ENCODE measurements around the gene SPOCK3.

DNA sequence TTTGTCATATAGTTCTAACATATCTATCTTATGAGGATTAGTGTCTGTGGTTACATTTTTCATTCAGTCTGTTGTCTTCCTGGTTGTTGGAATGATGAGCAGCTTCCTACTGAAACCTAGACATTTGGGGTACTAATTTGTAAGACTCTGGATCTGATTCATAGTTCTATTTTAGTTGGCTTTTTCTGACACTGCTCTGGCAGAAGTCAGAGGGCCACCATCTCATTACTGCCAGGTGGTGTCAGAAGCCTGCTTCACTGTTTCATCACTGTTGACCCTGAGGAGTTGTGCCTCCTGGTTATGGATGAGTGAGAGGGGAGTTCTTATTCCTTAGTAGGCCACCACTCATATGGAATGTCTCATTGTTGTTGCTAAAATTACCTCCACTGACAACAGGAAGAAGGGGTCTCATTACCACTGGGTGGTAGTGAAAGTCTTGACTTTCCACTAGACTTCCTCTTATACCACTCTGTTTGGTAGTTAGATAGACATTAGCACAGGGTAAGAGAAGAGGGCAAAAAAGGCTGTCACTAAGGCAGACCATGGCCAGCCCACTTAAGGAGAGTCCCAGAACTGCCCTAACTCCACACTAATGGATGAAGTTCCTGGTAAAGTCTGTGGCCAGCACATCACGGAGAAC lies 395.2 kb downstream of the SPOCK3 start:
- TF ChIP-seq, protein P1, sequence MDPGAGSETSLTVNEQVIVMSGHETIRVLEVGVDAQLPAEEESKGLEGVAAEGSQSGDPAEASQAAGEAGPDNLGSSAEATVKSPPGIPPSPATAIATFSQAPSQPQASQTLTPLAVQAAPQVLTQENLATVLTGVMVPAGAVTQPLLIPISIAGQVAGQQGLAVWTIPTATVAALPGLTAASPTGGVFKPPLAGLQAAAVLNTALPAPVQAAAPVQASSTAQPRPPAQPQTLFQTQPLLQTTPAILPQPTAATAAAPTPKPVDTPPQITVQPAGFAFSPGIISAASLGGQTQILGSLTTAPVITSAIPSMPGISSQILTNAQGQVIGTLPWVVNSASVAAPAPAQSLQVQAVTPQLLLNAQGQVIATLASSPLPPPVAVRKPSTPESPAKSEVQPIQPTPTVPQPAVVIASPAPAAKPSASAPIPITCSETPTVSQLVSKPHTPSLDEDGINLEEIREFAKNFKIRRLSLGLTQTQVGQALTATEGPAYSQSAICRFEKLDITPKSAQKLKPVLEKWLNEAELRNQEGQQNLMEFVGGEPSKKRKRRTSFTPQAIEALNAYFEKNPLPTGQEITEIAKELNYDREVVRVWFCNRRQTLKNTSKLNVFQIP (CRISPR knock-in tag; IDR thresholded peaks at IDR 0.05; ENCODE audit: borderline replicate concordance, low read depth), result no peak
- no peak for TF ChIP-seq ZFP30 (CRISPR knock-in tag; IDR thresholded peaks at IDR 0.05)
- TF ChIP-seq ARNTL (CRISPR knock-in tag; IDR thresholded peaks at IDR 0.05; ENCODE audit: borderline replicate concordance, low read depth), result no peak
- no peak for TF ChIP-seq ZNF565 (CRISPR knock-in tag; conservative IDR thresholded peaks at IDR 0.05; ENCODE audit: low read depth)
